ENCODE measurements around the gene ERBB2.
A peak's percentile ranks its signal among the peaks of the same experiment; 100 is the strongest.

ERBB2 gene

GRCh38 chr17:39755554-39756379, 55.9 kb downstream of the ERBB2 start:
- 34% methylated on average over 5 of the region's 18 CpGs for WGBS (ENCODE audit: insufficient coverage)
- Histone ChIP-seq H3K27ac (ENCODE audit: insufficient read depth in 1 of 2, low read depth in 1 of 2, low read length in 2 of 2, poor library complexity in 1 of 2, severe bottlenecking in 2 of 2) (peak overlapping the region in 1 of 2 experiments; percentile 49), H3K4me1 (ENCODE audit: control extremely low read depth in 1 of 4, control insufficient read depth in 4 of 4, insufficient read depth in 4 of 4, low read length in 3 of 4) (peaks cover 9 to 52% (median 45%) of the 10 kb centered on the region in 4 experiments), H3K9me3 (ENCODE audit: control extremely low read depth in 1 of 5, control insufficient read depth in 4 of 5, insufficient read depth in 2 of 5, low read depth in 1 of 5, low read length in 4 of 5) (no peaks in the 10 kb centered on the region), H3K36me3 (ENCODE audit: control insufficient read depth in 4 of 4, insufficient read depth in 4 of 4, low read length in 3 of 4) (no peaks in the 10 kb centered on the region), H3K27me3 (replicated peaks in 2 of 5; ENCODE audit: control insufficient read depth in 4 of 5, insufficient read depth in 5 of 5, low read length in 4 of 5) (peaks cover 0 to 3% (median 0%) of the 10 kb centered on the region in 5 experiments), H3K4me3 (ENCODE audit: control insufficient read depth in 1 of 7, extremely low read depth in 1 of 7, insufficient read depth in 4 of 7, low read depth in 2 of 7, low read length in 6 of 7) (peak overlapping the region in 1 of 7 experiments; percentile 31)
- CTCF ChIA-PET, result interaction anchor here (0.8 to 2.5 kb wide), 5 partner anchors 11 to 102 kb away, joined by 3 to 8 read pairs (median 4); no protein-coding TSS in a partner anchor
- POLR2A ChIA-PET, result interaction anchor here (0.6 kb wide), 1 partner anchor 283 kb away, joined by 3 read pairs; no protein-coding TSS in a partner anchor
- DNase-seq, result peak; percentile 29 to 78 (median 62)

- DNase-seq, result no peak
- Histone ChIP-seq H3K4me3 (ENCODE audit: control insufficient read depth in 1 of 7, extremely low read depth in 1 of 7, insufficient read depth in 4 of 7, low read depth in 2 of 7, low read length in 6 of 7) (peak overlapping the region in 1 of 7 experiments; percentile 31), H3K27ac (ENCODE audit: insufficient read depth in 1 of 2, low read depth in 1 of 2, low read length in 2 of 2, poor library complexity in 1 of 2, severe bottlenecking in 2 of 2) (peak overlapping the region in 1 of 2 experiments; percentile 49), H3K4me1 (ENCODE audit: control extremely low read depth in 1 of 4, control insufficient read depth in 4 of 4, insufficient read depth in 4 of 4, low read length in 3 of 4) (peaks cover 9 to 52% (median 45%) of the 10 kb centered on the region in 4 experiments), H3K9me3 (ENCODE audit: control extremely low read depth in 1 of 5, control insufficient read depth in 4 of 5, insufficient read depth in 2 of 5, low read depth in 1 of 5, low read length in 4 of 5) (no peaks in the 10 kb centered on the region), H3K36me3 (ENCODE audit: control insufficient read depth in 4 of 4, insufficient read depth in 4 of 4, low read length in 3 of 4) (no peaks in the 10 kb centered on the region), H3K27me3 (replicated peaks in 2 of 5; ENCODE audit: control insufficient read depth in 4 of 5, insufficient read depth in 5 of 5, low read length in 4 of 5) (peaks cover 0 to 5% (median 0%) of the 10 kb centered on the region in 5 experiments)
- 88% methylated on average over 4 of the region's 7 CpGs for WGBS (ENCODE audit: insufficient coverage)
- POLR2A ChIA-PET, result interaction anchor here (0.8 kb wide), 1 partner anchor 280 kb away, joined by 3 read pairs; no protein-coding TSS in a partner anchor
- CTCF ChIA-PET, result interaction anchor here (0.8 to 2.5 kb wide), 3 partner anchors 26 to 103 kb away, joined by 3 to 8 read pairs (median 4); no protein-coding TSS in a partner anchor
Observed at GRCh38 chr17:39756380-39757079, 56.7 kb downstream of the ERBB2 start.

- 100% methylated on average over 2 of the region's 4 CpGs for WGBS (ENCODE audit: insufficient coverage)
- Histone ChIP-seq H3K27me3 (replicated peaks in 2 of 5; ENCODE audit: control insufficient read depth in 4 of 5, insufficient read depth in 5 of 5, low read length in 4 of 5) (peaks cover 0 to 5% (median 0%) of the 10 kb centered on the region in 5 experiments), H3K36me3 (ENCODE audit: control insufficient read depth in 4 of 4, insufficient read depth in 4 of 4, low read length in 3 of 4) (no peaks in the 10 kb centered on the region), H3K4me1 (ENCODE audit: control extremely low read depth in 1 of 4, control insufficient read depth in 4 of 4, insufficient read depth in 4 of 4, low read length in 3 of 4) (peaks cover 9 to 52% (median 45%) of the 10 kb centered on the region in 4 experiments), H3K9me3 (ENCODE audit: control extremely low read depth in 1 of 5, control insufficient read depth in 4 of 5, insufficient read depth in 2 of 5, low read depth in 1 of 5, low read length in 4 of 5) (no peaks in the 10 kb centered on the region), H3K4me3 (ENCODE audit: control insufficient read depth in 1 of 7, extremely low read depth in 1 of 7, insufficient read depth in 4 of 7, low read depth in 2 of 7, low read length in 6 of 7) (no peak overlapping the region), H3K27ac (ENCODE audit: insufficient read depth in 1 of 2, low read depth in 1 of 2, low read length in 2 of 2, poor library complexity in 1 of 2, severe bottlenecking in 2 of 2) (no peak overlapping the region)
- ChIA-PET POLR2A (interaction anchor here (0.8 kb wide), 1 partner anchor 281 kb away, joined by 3 read pairs; no protein-coding TSS in a partner anchor), CTCF (interaction anchor here (2.5 kb wide), 1 partner anchor 85 kb away, joined by 8 read pairs; no protein-coding TSS in a partner anchor)
- no peak for DNase-seq
Observed at GRCh38 chr17:39757176-39757662, 57.4 kb downstream of the ERBB2 start.

GRCh38 chr17:39757931-39758873, 58.3 kb downstream of the ERBB2 start:
- H3K27ac ChIP-seq (ENCODE audit: insufficient read depth in 1 of 2, low read depth in 1 of 2, low read length in 2 of 2, poor library complexity in 1 of 2, severe bottlenecking in 2 of 2), result no peak overlapping the region
- no peaks in the 10 kb centered on the region for H3K36me3 ChIP-seq (ENCODE audit: control insufficient read depth in 4 of 4, insufficient read depth in 4 of 4, low read length in 3 of 4)
- WGBS (ENCODE audit: insufficient coverage), result 74% methylated on average over 8 of the region's 12 CpGs
- ChIA-PET POLR2A (no interaction called here), CTCF (interaction anchor here (0.6 to 1.5 kb wide), 2 partner anchors 12 to 18 kb away, joined by 3 to 4 read pairs; no protein-coding TSS in a partner anchor)
- DNase-seq, result peak in 2 of 3 donors; percentile 62 to 71
- no peaks in the 10 kb centered on the region for H3K9me3 ChIP-seq (ENCODE audit: control extremely low read depth in 1 of 5, control insufficient read depth in 4 of 5, insufficient read depth in 2 of 5, low read depth in 1 of 5, low read length in 4 of 5)
- peaks cover 9 to 49% (median 41%) of the 10 kb centered on the region in 4 experiments for H3K4me1 ChIP-seq (ENCODE audit: control extremely low read depth in 1 of 4, control insufficient read depth in 4 of 4, insufficient read depth in 4 of 4, low read length in 3 of 4)
- peaks cover 0 to 5% (median 0%) of the 10 kb centered on the region in 5 experiments for H3K27me3 ChIP-seq (replicated peaks in 2 of 5; ENCODE audit: control insufficient read depth in 4 of 5, insufficient read depth in 5 of 5, low read length in 4 of 5)
- no peak overlapping the region for H3K4me3 ChIP-seq (ENCODE audit: control insufficient read depth in 1 of 7, extremely low read depth in 1 of 7, insufficient read depth in 4 of 7, low read depth in 2 of 7, low read length in 6 of 7)

- Histone ChIP-seq H3K4me1 (ENCODE audit: control extremely low read depth in 1 of 4, control insufficient read depth in 4 of 4, insufficient read depth in 4 of 4, low read length in 3 of 4) (peaks cover 9 to 40% (median 32%) of the 10 kb centered on the region in 4 experiments), H3K27ac (ENCODE audit: insufficient read depth in 1 of 2, low read depth in 1 of 2, low read length in 2 of 2, poor library complexity in 1 of 2, severe bottlenecking in 2 of 2) (no peak overlapping the region), H3K9me3 (ENCODE audit: control extremely low read depth in 1 of 5, control insufficient read depth in 4 of 5, insufficient read depth in 2 of 5, low read depth in 1 of 5, low read length in 4 of 5) (no peaks in the 10 kb centered on the region), H3K27me3 (replicated peaks in 2 of 5; ENCODE audit: control insufficient read depth in 4 of 5, insufficient read depth in 5 of 5, low read length in 4 of 5) (peaks cover 0 to 5% (median 0%) of the 10 kb centered on the region in 5 experiments), H3K36me3 (ENCODE audit: control insufficient read depth in 4 of 4, insufficient read depth in 4 of 4, low read length in 3 of 4) (no peaks in the 10 kb centered on the region), H3K4me3 (ENCODE audit: control insufficient read depth in 1 of 7, extremely low read depth in 1 of 7, insufficient read depth in 4 of 7, low read depth in 2 of 7, low read length in 6 of 7) (no peak overlapping the region)
- CTCF ChIA-PET, result interaction anchor here (0.9 to 1.5 kb wide), 3 partner anchors 10 to 30 kb away, joined by 3 to 4 read pairs (median 3); no protein-coding TSS in a partner anchor
- 100% methylated on average over 4 of the region's 5 CpGs for WGBS (ENCODE audit: insufficient coverage)
- POLR2A ChIA-PET, result interaction anchor here (0.6 to 0.7 kb wide), 2 partner anchors 36 to 83 kb away, joined by 3 to 10 read pairs; no protein-coding TSS in a partner anchor
- DNase-seq, result no peak
Observed at GRCh38 chr17:39759204-39759603, 59.3 kb downstream of the ERBB2 start.

- ChIA-PET CTCF (no interaction called here), POLR2A (no interaction called here)
- Histone ChIP-seq H3K27ac (ENCODE audit: insufficient read depth in 1 of 2, low read depth in 1 of 2, low read length in 2 of 2, poor library complexity in 1 of 2, severe bottlenecking in 2 of 2) (no peak overlapping the region), H3K36me3 (ENCODE audit: control insufficient read depth in 4 of 4, insufficient read depth in 4 of 4, low read length in 3 of 4) (no peaks in the 10 kb centered on the region), H3K4me1 (ENCODE audit: control extremely low read depth in 1 of 4, control insufficient read depth in 4 of 4, insufficient read depth in 4 of 4, low read length in 3 of 4) (peaks cover 4 to 18% (median 11%) of the 10 kb centered on the region in 4 experiments), H3K27me3 (replicated peaks in 2 of 5; ENCODE audit: control insufficient read depth in 4 of 5, insufficient read depth in 5 of 5, low read length in 4 of 5) (peaks cover 0 to 11% (median 8%) of the 10 kb centered on the region in 5 experiments), H3K9me3 (ENCODE audit: control extremely low read depth in 1 of 5, control insufficient read depth in 4 of 5, insufficient read depth in 2 of 5, low read depth in 1 of 5, low read length in 4 of 5) (no peaks in the 10 kb centered on the region), H3K4me3 (ENCODE audit: control insufficient read depth in 1 of 7, extremely low read depth in 1 of 7, insufficient read depth in 4 of 7, low read depth in 2 of 7, low read length in 6 of 7) (no peak overlapping the region)
- no peak for DNase-seq
- WGBS (ENCODE audit: insufficient coverage), result 96% methylated on average over 4 of the region's 10 CpGs
Observed at GRCh38 chr17:39761861-39762496, 62.1 kb downstream of the ERBB2 start.

Measured in common myeloid progenitor, CD34-positive (primary cell).